NCI-H1436 treated with DMSO at 0.1 percent for 48 hours (cell line): ENCODE results near the gene BAK1.
"Not testable (repeated sequence)": the region's sequence is repeated elsewhere in the genome, so short reads cannot be mapped to it uniquely, and the experiment has no call there.

Source experiments
- DNase-seq: peaks from one replicate; lab custom pipeline; 2025; lab: John Stamatoyannopoulos, UW

The BAK1 gene

GRCh38 chr6:33551538-33551937 lies 28.5 kb downstream of the BAK1 start:
- DNase-seq = no peak

GRCh38 chr6:33549896-33550295 lies 30.2 kb downstream of the BAK1 start:
- no peak for DNase-seq

- DNase-seq = no peak
Measured at GRCh38 chr6:33549196-33549595, 30.9 kb downstream of the BAK1 start.

GRCh38 chr6:33547499-33547898 lies 32.6 kb downstream of the BAK1 start:
- DNase-seq = no peak

GRCh38 chr6:33546766-33547165 lies 33.3 kb downstream of the BAK1 start:
- no peak for DNase-seq

- not testable (repeated sequence) for DNase-seq
Measured at GRCh38 chr6:33545292-33545691, 34.8 kb downstream of the BAK1 start.

- no peak for DNase-seq
Measured at GRCh38 chr6:33543116-33543515, 37.0 kb downstream of the BAK1 start.

GRCh38 chr6:33540768-33541167 lies 39.3 kb downstream of the BAK1 start:
- DNase-seq = no peak

GRCh38 chr6:33534702-33535101 lies 45.4 kb downstream of the BAK1 start:
- no peak for DNase-seq

- not testable (repeated sequence) for DNase-seq
Measured at GRCh38 chr6:33533163-33533869, 46.8 kb downstream of the BAK1 start.

GRCh38 chr6:33532431-33532830 lies 47.6 kb downstream of the BAK1 start:
- DNase-seq = not testable (repeated sequence)

GRCh38 chr6:33530617-33531016 lies 49.5 kb downstream of the BAK1 start:
- DNase-seq = not testable (repeated sequence)
